IMR-90 (cell line): ENCODE results near the gene ACOX1. TPM values are rescaled to one million over a fixed set of nuclear protein-coding genes. Genes with fewer than 3 reads are reported as not detected.

Experiments
- ATAC-seq: fragments of 200-7000 bp; cut with Tn5 transposase; 2 replicates; pipeline ENCODE4 v1.9.1; 2020; ENCODE audit warnings: low read depth, mild to moderate bottlenecking, moderate library complexity
- BruUV-seq: library from RNA; stranded (reverse); fragments of 400-500 nt; replicated peaks from 2 replicates; lab custom pipeline; 2021; lab: Mats Ljungman, UMichigan
- CTCF ChIA-PET: fragments of 300-600 bp; formaldehyde crosslinking; extraction: SDS; loops from one replicate; lab custom pipeline; 2021; ENCODE audit warnings: antibody characterized with exemption; lab: Yijun Ruan, JAX
- POLR2A ChIA-PET: fragments of 300-600 bp; sonication (Branson Sonifier 250); formaldehyde crosslinking; loops from one replicate; lab custom pipeline; 2022; ENCODE audit warnings: antibody characterized with exemption; ENCODE audit not compliant: unreplicated experiment; lab: Charles Lee
- DNase-seq: peaks from one replicate; pipeline ENCODE4 v3.0.0; 2013
- H2AFZ ChIP-seq: replicated peaks from 2 replicates; pipeline ENCODE3; 2013; ENCODE audit warnings: low read length, mild to moderate bottlenecking; ENCODE audit not compliant: poor library complexity
- H2AK5ac ChIP-seq: 2 replicates; pipeline ENCODE4 v1.6.1; 2013; ENCODE audit warnings: low read depth, low read length, inconsistent platforms
- H2AK9ac ChIP-seq: replicated peaks from 2 replicates; pipeline ENCODE3; 2013; ENCODE audit warnings: mild to moderate bottlenecking, low read depth, low read length, moderate library complexity; ENCODE audit not compliant: poor library complexity
- H2BK120ac ChIP-seq: 2 replicates; pipeline ENCODE4 v1.6.1; 2013; ENCODE audit warnings: low read depth, low read length, inconsistent platforms
- H2BK15ac ChIP-seq: 3 replicates; pipeline ENCODE4 v1.6.1; 2013; ENCODE audit warnings: low read depth, low read length, inconsistent platforms
- H2BK20ac ChIP-seq: 2 replicates; pipeline ENCODE4 v1.6.1; 2013; ENCODE audit warnings: low read depth, mild to moderate bottlenecking, inconsistent platforms, low read length, moderate library complexity
- H2BK5ac ChIP-seq: 2 replicates; pipeline ENCODE4 v1.6.1; 2013; ENCODE audit warnings: mild to moderate bottlenecking, low read depth, low read length, inconsistent platforms; ENCODE audit not compliant: poor library complexity, severe bottlenecking
- H3K14ac ChIP-seq: replicated peaks from 2 replicates; pipeline ENCODE4 v1.6.1; 2013; ENCODE audit warnings: low read depth, low read length, inconsistent platforms
- H3K18ac ChIP-seq: 2 replicates; pipeline ENCODE4 v1.6.1; 2013; ENCODE audit warnings: low read depth, low read length, control low read depth
- H3K23ac ChIP-seq: 2 replicates; pipeline ENCODE4 v1.6.1; 2013; ENCODE audit warnings: low read depth, low read length, inconsistent platforms
- H3K27ac ChIP-seq: 2 replicates; pipeline ENCODE4 v1.5.1; 2013; ENCODE audit warnings: mild to moderate bottlenecking, control low read depth, low read length; ENCODE audit not compliant: insufficient read depth
- H3K27me3 ChIP-seq: 2 replicates; pipeline ENCODE4 v1.6.1; 2013; ENCODE audit warnings: low read length; ENCODE audit not compliant: control insufficient read depth, insufficient read depth
- H3K36me3 ChIP-seq: 2 replicates; pipeline ENCODE4 v1.6.1; 2013; ENCODE audit warnings: low read length, mixed read lengths; ENCODE audit not compliant: control insufficient read depth, insufficient read depth
- H3K4ac ChIP-seq: 2 replicates; pipeline ENCODE4 v1.6.1; 2013; ENCODE audit warnings: low read depth, low read length, inconsistent platforms
- H3K4me1 ChIP-seq: 2 replicates; pipeline ENCODE4 v1.6.1; 2013; ENCODE audit warnings: low read length, mixed read lengths; ENCODE audit not compliant: control insufficient read depth, insufficient read depth
- H3K4me2 ChIP-seq: 2 replicates; pipeline ENCODE4 v1.6.1; 2013; ENCODE audit warnings: low read depth, mild to moderate bottlenecking, control low read depth, low read length, moderate library complexity
- H3K4me3 ChIP-seq: 2 replicates; pipeline ENCODE4 v1.5.1; 2013; ENCODE audit warnings: low read depth, mild to moderate bottlenecking, control low read depth, low read length, moderate library complexity; ENCODE audit not compliant: insufficient read depth
- H3K56ac ChIP-seq: 2 replicates; pipeline ENCODE4 v1.6.1; 2013; ENCODE audit warnings: low read length, inconsistent platforms; ENCODE audit not compliant: insufficient read depth; ENCODE audit errors: extremely low read depth
- H3K79me1 ChIP-seq, 2 experiments: 2 replicates each; pipeline ENCODE4 v1.6.1; 2013; ENCODE audit warnings: low read length in 2 of 2, inconsistent platforms in 1 of 2, low read depth in 1 of 2
- H3K9ac ChIP-seq: 2 replicates; pipeline ENCODE4 v1.6.1; 2013; ENCODE audit warnings: low read depth, low read length, control low read depth
- H3K9me1 ChIP-seq: 2 replicates; pipeline ENCODE4 v1.6.1; 2013; ENCODE audit warnings: low read length, inconsistent platforms; ENCODE audit not compliant: insufficient read depth
- H3K9me3 ChIP-seq: 2 replicates; pipeline ENCODE4 v1.6.1; 2013; ENCODE audit warnings: low read length; ENCODE audit not compliant: control insufficient read depth, insufficient read depth
- H4K20me1 ChIP-seq: 2 replicates; pipeline ENCODE4 v1.6.1; 2013; ENCODE audit warnings: low read length, inconsistent platforms; ENCODE audit not compliant: insufficient read depth
- H4K5ac ChIP-seq: 2 replicates; pipeline ENCODE4 v1.6.1; 2013; ENCODE audit warnings: mild to moderate bottlenecking, low read depth, low read length, control low read depth
- H4K8ac ChIP-seq, 2 experiments: 2 replicates each; pipeline ENCODE4 v1.6.1; 2013; ENCODE audit warnings: low read depth in 2 of 2, low read length in 2 of 2, control low read depth in 1 of 2, inconsistent platforms in 1 of 2
- H4K91ac ChIP-seq: 2 replicates; pipeline ENCODE4 v1.6.1; 2013; ENCODE audit warnings: low read depth, low read length, inconsistent platforms; ENCODE audit not compliant: insufficient read depth
- BHLHE40 ChIP-seq: fragments of 150-350 bp; IDR thresholded peaks from 2 replicates; pipeline ENCODE4 v1.6.1; 2016; ENCODE audit warnings: mild to moderate bottlenecking, low read depth, low read length
- CEBPB ChIP-seq: IDR thresholded peaks from 2 replicates; pipeline ENCODE4 v1.6.1; 2012; ENCODE audit warnings: low read depth, low read length, improper control_type of control experiment
- CHD1 ChIP-seq: IDR thresholded peaks from 2 replicates; pipeline ENCODE4 v1.6.1; 2012; ENCODE audit warnings: low read depth, low read length, improper control_type of control experiment
- FOS ChIP-seq: fragments of 150-350 bp; IDR thresholded peaks from 2 replicates; pipeline ENCODE4 v1.6.1; 2016; ENCODE audit warnings: low read depth, low read length
- MAZ ChIP-seq: IDR thresholded peaks from 2 replicates; pipeline ENCODE4 v1.6.1; 2012; ENCODE audit warnings: low read depth, mild to moderate bottlenecking, low read length, improper control_type of control experiment, moderate library complexity, borderline replicate concordance
- MXI1 ChIP-seq: IDR thresholded peaks from 2 replicates; pipeline ENCODE4 v1.6.1; 2012; ENCODE audit warnings: low read depth, mild to moderate bottlenecking, low read length, moderate library complexity, borderline replicate concordance
- NFE2L2 ChIP-seq: fragments of 150-350 bp; IDR thresholded peaks from 2 replicates; pipeline ENCODE4 v1.6.1; 2016; ENCODE audit warnings: low read depth, mild to moderate bottlenecking, low read length
- POLR2A ChIP-seq: IDR thresholded peaks from 2 replicates; pipeline ENCODE4 v1.6.1; 2012; ENCODE audit warnings: mild to moderate bottlenecking, low read depth, low read length
- SMC3 ChIP-seq: fragments of 150-350 bp; IDR thresholded peaks from 2 replicates; pipeline ENCODE4 v1.6.1; 2016; ENCODE audit warnings: low read depth, mild to moderate bottlenecking, antibody characterized with exemption, low read length, moderate library complexity
- WGBS, 2 experiments: methylation state at CpG; one replicate each; pipeline versions ENCODE4 v1.1.5 to v1.1.7; 2013; ENCODE audit warnings: missing lambda C conversion rate in 2 of 2; ENCODE audit not compliant: insufficient read length in 1 of 2; ENCODE audit errors: extremely low coverage in 2 of 2; 5-methylcytosine and 5-hydroxymethylcytosine counted together
- dilution Hi-C: fragments of 300-500 bp; cut with HindIII; formaldehyde crosslinking; loops from one replicate; pipeline ENCODE4 v1.14.3; 2018; ENCODE audit warnings: low sequenced_read_pairs; ENCODE audit not compliant: unreplicated experiment
- in situ Hi-C: fragments of 300-500 bp; cut with MboI; formaldehyde crosslinking; loops from 3 replicates; pipeline ENCODE4 v1.14.3; 2019; ENCODE audit warnings: low sequenced_read_pairs, inconsistent platforms, mixed read lengths
- intact Hi-C: fragments of 100-400 bp; cut with micrococcal nuclease; formaldehyde crosslinking; loops from 2 replicates; pipeline ENCODE4 v1.10.0; 2022
- polyA plus RNA-seq, 3 experiments: library from polyadenylated mRNA; depleted of rRNA; stranded (reverse); fragments of >200 nt; gene quantifications; 2 replicates each; pipeline ENCODE4 v1.2.3, GENCODE V29; 2012; ENCODE audit warnings: low replicate concordance in 1 of 3
- total RNA-seq: library from RNA; depleted of rRNA; stranded (reverse); fragments of >200 nt; gene quantifications from 2 replicates; pipeline ENCODE4 v1.2.3, GENCODE V29; 2012
- TF ChIP-seq, protein P1 (sequence below): conservative IDR thresholded peaks from 2 replicates; pipeline ENCODE4 v1.5.1; 2012; ENCODE audit warnings: mild to moderate bottlenecking, low read depth, low read length, improper control_type of control experiment

The ACOX1 gene
- total and polyA plus RNA-seq, 2 of the 4 experiments (the other 2 are of a cell fraction): 16.1 to 94.8 TPM

DNA sequence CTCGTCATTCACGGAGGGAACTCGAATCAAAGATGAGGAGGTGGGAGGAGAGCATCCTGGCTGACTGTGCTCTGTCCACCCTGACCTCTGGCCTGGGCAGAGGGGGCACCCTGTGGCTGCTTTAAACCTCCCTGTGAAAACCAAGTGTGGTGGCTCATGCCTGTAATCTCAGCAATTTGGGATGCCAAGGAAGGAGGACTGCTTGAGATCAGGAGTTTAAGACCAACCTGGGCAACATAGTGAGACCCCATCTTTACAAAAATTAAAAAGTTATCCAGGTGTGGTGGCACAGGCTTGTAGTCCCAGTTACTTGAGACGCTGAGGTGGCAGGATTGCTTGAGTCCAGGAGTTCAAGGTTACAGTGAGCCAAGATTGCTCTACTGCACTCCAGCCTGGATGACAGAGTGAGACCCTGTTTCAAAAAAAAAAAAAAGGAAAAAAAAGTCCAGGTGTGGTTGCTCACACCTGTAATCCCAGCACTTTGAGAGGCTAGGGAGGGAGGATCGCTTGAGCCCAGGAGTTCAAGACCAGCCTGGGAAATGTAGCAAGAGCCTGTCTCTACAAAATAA, 15.9 kb upstream of the ACOX1 start:
- H3K4me1 ChIP-seq: peaks cover 7% of the 10 kb centered on the region
- TF ChIP-seq MXI1 (no peak), POLR2A (no peak), FOS (no peak), SMC3 (no peak), CHD1 (no peak), BHLHE40 (no peak), CEBPB (no peak), MAZ (no peak), NFE2L2 (no peak)
- TF ChIP-seq, protein P1, sequence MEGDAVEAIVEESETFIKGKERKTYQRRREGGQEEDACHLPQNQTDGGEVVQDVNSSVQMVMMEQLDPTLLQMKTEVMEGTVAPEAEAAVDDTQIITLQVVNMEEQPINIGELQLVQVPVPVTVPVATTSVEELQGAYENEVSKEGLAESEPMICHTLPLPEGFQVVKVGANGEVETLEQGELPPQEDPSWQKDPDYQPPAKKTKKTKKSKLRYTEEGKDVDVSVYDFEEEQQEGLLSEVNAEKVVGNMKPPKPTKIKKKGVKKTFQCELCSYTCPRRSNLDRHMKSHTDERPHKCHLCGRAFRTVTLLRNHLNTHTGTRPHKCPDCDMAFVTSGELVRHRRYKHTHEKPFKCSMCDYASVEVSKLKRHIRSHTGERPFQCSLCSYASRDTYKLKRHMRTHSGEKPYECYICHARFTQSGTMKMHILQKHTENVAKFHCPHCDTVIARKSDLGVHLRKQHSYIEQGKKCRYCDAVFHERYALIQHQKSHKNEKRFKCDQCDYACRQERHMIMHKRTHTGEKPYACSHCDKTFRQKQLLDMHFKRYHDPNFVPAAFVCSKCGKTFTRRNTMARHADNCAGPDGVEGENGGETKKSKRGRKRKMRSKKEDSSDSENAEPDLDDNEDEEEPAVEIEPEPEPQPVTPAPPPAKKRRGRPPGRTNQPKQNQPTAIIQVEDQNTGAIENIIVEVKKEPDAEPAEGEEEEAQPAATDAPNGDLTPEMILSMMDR: no peak
- no peak overlapping the region for H3K4me3 ChIP-seq
- POLR2A ChIA-PET: no interaction called here
- 100% methylated on average over 1 of the region's 5 CpGs; no CpG with 5 or more reads in 1 of the 2 experiments for WGBS, 2 experiments
- no peak overlapping the region for H3K18ac ChIP-seq
- no peak overlapping the region for H3K27ac ChIP-seq
- H2BK15ac ChIP-seq: no peak overlapping the region
- H3K36me3 ChIP-seq: peaks cover 15% of the 10 kb centered on the region; the same call in 1 of the 2 replicates
- no TSS peak for BruUV-seq
- no peak overlapping the region for H2BK20ac ChIP-seq
- no peak overlapping the region for H2BK5ac ChIP-seq
- in situ Hi-C loops: no loop called here
- no peak overlapping the region for H4K5ac ChIP-seq
- no peak overlapping the region for H3K4ac ChIP-seq
- no peak overlapping the region for H2AFZ ChIP-seq
- no peak overlapping the region for H3K23ac ChIP-seq
- H3K9me3 ChIP-seq: no peaks in the 10 kb centered on the region
- intact Hi-C loops: no loop called here
- H3K9me1 ChIP-seq: peaks cover 7% of the 10 kb centered on the region; the same call in 1 of the 2 replicates
- no peak overlapping the region for H4K91ac ChIP-seq
- H4K8ac ChIP-seq: no peak overlapping the region
- no peak overlapping the region for H3K4me2 ChIP-seq
- no peak for ATAC-seq
- no peak overlapping the region for H2AK9ac ChIP-seq
- no peak overlapping the region for H3K9ac ChIP-seq
- CTCF ChIA-PET: no interaction called here
- no peaks in the 10 kb centered on the region for H3K27me3 ChIP-seq
- dilution Hi-C loops: no loop called here
- no peak overlapping the region for H3K14ac ChIP-seq
- H2BK120ac ChIP-seq: no peak overlapping the region
- no peaks in the 10 kb centered on the region for H4K20me1 ChIP-seq
- no peak overlapping the region for H2AK5ac ChIP-seq
- H3K79me1 ChIP-seq: 0 out of 4 replicates have a peak, but pooled peaks cover 0 to 7% of the 10 kb centered on the region in 2 experiments
- no peak for DNase-seq
- H3K56ac ChIP-seq: no peak overlapping the region
